HG02759 (cell line): Measurements from ENCODE around the gene SLC9B1.
"Not testable (repeated sequence)": the region's sequence is repeated elsewhere in the genome, so short reads cannot be mapped to it uniquely, and the experiment has no call there.

Experiments used
- ATAC-seq: cut with Tn5 transposase; IDR thresholded peaks from one replicate; pipeline ENCODE4 v1.9.1; 2021; ENCODE audit warnings: mild to moderate bottlenecking, moderate library complexity; ENCODE audit not compliant: unreplicated experiment

The SLC9B1 gene

GRCh38 chr4:102878901-102879300 lies 140.6 kb downstream of the SLC9B1 start:
- no peak for ATAC-seq

- ATAC-seq, result not testable (repeated sequence)
These were observed 141.2 kb downstream of the SLC9B1 start for GRCh38 chr4:102878349-102878748.

- not testable (repeated sequence) for ATAC-seq
These were observed 141.9 kb downstream of the SLC9B1 start for GRCh38 chr4:102877477-102878106.

GRCh38 chr4:102871772-102872171 lies 147.7 kb downstream of the SLC9B1 start:
- ATAC-seq, result no peak

- ATAC-seq, result peak; percentile 34
These were observed 149.8 kb downstream of the SLC9B1 start for GRCh38 chr4:102869569-102870197.

GRCh38 chr4:102868781-102869568 lies 150.5 kb downstream of the SLC9B1 start, which contains the start of gene CISD2:
Gene CISD2 (plus strand): TSS chr4:102868992. CDS start chr4:102869085, 93 bp downstream.
- ATAC-seq, result peak; percentile 91

- ATAC-seq, result peak; percentile 46
These were observed 151.2 kb downstream of the SLC9B1 start for GRCh38 chr4:102868153-102868780.

- no peak for ATAC-seq
These were observed 152.0 kb downstream of the SLC9B1 start for GRCh38 chr4:102867278-102868152.

GRCh38 chr4:102865327-102865726 lies 154.2 kb downstream of the SLC9B1 start:
- not testable (repeated sequence) for ATAC-seq

- ATAC-seq, result no peak
These were observed 156.8 kb downstream of the SLC9B1 start for GRCh38 chr4:102862747-102863146.

- no peak for ATAC-seq
These were observed 157.5 kb downstream of the SLC9B1 start for GRCh38 chr4:102862016-102862415.

- ATAC-seq, result no peak
These were observed 158.7 kb downstream of the SLC9B1 start for GRCh38 chr4:102860611-102861324.

- no peak for ATAC-seq
These were observed 160.6 kb downstream of the SLC9B1 start for GRCh38 chr4:102858828-102859464.
